Eye (tissue), 1 donor: ENCODE data around the gene SNAP25.

ENCODE experiments used
- DNase-seq: peaks from one replicate; pipeline ENCODE4 v3.0.0-alpha.2; 2015

Gene SNAP25

DNA sequence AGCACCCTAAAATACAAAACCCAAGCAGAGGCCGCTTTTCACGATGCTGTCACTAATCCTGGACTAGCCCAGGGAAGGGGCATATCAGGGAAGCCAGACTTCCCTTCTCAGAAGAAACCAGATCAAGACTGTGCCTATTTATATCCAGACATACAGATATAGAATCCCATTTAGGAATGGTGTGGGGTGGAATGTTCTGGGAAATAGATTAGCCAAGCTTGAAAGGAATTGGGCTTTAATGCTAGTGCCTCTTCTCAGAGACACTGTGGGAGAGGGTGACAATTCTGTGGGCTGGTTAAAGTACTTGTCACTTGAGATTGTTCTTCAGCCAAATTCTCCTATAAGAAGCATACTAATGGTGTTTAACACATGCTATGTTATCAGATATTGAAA is 45.5 kb downstream of the SNAP25 start:
- DNase-seq: no peak

DNA sequence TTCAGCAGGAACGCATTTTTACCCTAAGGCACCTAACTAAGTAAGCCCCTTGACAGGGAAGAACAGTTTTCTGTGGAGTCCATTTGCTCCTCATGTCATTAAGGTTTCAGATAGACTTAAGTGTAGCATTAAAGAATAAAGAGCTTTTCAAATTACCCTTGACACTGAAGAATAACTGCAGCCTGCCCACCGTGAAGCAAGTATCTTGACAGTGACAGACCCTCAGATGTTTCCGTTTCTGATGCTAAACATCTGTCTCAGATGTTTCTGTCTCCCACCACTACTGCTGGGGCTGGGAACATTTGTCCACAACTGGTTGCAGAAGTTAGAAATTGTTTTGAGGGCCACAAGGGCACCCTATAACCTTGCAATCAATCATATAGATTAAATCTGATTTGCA is 50.0 kb downstream of the SNAP25 start:
- no peak for DNase-seq

DNA sequence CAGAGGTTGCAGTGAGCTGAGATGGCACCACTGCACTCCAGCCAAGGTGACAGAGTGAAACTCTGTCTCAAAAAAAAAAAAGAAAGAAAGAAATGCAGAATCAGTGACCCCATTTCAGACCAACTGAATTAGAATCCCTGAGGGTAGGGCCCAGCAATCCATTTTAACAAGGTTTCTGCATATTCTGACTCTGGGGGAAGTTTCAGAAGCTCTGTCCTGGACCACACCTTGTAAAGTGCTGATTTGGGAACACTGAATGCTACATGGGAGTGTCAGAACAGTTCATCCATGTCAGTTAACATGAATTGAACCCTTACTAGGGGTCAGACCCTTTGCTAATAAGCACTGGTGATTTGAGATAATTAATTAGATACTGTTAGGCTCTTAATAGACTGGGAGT is 52.0 kb downstream of the SNAP25 start:
- DNase-seq: peak; percentile 35

DNA sequence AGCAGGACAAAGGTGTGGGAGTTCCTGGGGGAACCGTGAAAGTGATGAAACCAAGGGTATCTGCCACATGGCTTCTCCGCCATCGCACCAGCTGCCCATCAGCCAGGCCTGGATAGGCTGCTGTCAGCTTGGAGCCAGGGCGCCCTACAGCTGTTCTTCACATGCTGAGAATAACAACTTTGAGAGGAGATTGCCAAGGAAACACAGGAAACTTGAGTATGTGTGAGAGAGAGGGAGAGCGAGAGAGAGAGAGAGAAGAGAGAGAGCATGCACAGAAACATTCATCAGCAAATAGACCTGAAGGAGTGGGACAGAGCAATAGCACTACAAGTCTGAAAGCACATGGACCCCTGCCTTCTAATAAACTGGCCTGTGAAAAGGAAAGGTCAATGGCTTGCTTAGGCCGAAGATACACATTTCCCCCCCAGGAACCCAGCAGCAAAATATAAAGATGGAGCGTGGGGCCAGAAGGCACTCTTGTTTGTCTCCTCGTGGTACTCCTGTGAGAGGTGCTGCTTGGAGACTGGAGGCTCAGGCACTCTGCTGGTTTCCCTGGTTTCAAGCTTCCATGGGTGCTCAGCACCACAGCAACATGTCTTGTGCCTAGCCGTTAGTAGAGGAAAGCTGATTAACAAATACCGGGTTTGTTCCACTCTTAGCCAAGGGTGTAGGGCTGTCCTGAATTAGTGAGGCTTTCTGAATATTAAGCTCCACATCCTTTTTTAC is 53.0 kb downstream of the SNAP25 start:
- DNase-seq: peak; percentile 66

DNA sequence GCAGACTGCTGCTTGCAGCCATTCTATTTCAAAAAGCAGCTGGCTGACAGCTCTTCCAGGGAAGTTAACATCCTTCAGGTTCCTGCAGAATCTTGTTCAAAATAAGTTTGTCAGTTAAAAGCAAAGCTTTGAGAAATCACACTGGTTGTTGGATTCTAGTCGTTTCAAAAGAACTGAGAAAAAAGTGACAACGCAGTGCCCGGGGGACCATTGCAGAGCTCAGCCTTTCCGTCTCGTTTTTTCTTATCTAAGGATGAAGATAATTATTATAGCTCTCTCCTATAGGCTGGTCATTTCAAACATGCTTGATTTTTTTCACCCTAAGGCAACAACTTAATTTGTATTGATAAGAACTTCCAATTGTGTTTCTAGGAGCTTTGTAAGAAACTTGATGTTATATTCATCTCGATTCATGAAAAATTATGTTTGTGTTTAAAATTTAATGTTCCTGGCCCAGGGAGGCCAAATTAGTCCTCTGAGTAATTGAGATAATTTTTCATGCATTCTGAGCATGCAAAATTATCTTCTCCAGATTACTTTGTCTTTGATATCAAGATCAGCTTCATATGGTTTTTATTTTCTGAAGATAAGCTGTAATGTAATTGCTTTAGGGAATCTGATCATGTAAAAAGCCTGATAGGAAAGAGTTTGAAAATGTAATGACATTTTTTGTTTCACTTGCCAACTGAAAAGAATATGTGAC is 58.4 kb downstream of the SNAP25 start:
- no peak for DNase-seq

DNA sequence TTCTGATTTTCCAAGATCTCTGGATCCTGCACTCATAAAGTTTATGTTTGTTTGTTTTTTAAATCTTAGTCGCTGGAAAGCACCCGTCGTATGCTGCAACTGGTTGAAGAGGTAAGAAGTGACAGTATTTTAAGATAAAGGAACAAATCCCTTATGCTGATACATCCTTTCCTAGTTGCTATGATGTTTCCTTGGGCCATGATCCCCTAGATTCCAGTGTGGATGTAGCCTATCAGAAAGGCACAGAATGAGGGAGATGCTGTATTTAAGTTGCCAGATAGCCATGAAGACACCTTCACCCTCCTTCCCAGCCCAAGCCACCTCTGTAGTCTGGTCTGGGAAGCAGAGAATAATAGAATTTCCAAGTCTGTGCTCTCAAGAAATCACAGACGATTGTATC is 59.0 kb downstream of the SNAP25 start:
- no peak for DNase-seq

DNA sequence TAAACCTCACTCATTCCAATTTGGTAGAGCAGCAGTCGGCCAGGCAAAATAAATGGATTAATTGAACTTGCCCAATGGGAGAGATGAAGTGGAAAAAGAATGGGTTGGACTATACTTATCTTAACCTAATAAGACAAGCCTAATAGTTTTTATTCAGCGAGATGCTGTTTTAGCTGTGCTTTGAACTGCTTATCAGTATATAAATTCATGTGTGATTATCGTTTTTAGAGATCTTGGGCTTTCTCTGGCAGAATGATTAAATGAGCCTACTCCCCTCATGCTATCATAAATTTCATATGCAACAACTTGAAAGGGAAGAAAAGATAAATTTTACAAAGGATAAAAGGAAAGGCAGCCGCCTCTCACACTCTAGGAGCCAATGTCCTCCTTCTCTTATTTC is 59.8 kb downstream of the SNAP25 start:
- DNase-seq: peak; percentile 35

DNA sequence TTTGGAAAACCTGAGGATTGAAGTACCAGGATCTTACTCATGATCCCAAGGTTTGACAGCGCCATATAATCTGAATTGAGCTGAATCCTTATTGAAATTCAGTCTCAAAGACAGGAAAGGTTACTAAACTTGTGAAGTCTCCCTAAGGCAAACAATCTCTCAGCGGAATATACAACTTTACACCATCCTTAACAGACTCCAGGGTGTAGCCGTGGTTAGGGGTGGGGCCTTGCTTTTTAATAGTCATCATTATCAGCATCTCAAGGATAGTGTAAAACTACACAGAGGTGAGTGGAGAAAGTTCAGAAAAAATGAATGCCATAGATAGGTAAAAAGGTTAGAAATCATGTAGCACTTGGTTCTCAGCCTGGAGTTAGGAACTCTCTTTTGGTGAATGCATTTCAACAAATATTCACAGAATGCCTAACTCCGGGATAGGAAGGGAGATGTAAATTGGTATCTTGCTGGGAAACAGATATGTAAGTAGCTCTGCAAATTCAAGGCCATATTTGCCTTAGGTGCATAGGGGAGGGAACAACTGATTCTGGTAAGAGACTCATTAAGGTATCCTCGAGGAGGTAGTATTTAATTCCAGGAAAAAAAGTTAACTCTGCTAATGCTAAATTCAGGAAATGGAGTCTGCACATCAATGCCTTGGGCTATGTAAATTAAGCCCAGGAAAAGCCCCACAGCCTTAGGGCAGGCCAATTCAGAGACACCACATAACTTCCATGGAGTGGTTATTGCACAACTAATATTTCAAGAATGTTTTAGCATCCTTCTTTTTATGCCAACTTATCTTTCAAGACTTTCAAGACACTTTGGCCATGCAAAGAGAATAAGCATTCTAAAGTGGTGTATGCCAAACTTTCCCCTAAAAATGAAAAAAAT is 61.6 kb downstream of the SNAP25 start:
- DNase-seq: no peak

DNA sequence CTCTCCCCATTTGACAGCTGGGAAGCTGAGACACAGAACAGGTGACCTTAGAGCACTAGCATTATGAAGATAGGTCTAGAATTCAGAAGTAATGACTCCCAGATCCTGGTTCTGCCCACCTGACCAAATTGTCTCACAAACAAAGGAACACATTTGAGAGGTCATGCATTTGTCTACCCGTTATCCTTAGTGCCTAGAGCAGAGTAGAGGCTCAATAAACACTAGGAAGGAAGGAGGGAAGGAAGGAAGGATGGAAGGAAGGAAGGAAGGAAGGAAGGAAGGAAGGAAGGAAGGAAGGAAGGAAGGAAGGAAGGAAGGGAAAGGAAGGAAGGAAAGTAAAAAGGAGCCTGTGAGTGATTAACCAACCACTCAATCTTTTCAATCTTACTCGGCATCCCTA is 63.3 kb downstream of the SNAP25 start:
- no peak for DNase-seq

DNA sequence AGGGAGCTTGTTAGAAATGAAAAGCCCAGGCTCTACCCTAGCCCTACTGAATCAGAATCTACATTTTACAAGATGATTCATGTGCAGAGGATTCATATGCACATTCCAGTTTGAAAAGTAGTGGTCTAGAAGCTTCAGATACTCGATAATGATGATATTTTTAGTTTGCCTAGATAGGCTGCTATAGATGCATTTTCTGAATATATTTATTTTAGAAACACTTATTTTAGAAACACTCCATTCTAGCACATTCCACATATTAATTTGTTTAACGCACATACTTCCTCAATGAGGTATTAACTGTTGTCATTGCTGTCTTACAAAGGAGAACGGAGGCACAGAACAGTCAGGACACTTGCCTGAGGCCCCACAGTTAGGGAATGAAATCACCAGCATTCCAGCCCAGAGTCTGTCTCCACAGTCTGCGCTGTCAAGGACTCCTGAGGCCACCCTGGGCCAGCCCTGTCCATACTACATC is 64.4 kb downstream of the SNAP25 start:
- no peak for DNase-seq

DNA sequence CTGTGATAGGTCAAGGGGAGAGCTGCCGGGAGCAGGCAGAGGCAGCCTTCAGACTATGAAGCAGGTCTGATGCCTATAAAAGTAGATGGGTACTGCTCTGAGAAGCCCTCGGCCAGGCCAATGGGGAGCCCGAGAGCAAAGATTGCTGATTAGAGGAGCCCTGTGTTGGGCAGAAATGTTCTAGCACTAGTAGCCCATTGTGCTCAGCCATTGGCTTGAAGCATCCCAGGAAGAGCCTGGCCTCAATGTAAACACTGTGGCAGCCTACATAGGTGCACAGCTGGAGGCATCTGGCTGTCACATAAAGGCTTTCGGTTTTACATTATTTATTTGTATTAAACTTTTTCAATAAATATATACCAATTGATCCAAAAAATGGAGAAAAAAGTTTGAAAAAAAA is 67.7 kb downstream of the SNAP25 start:
- DNase-seq: no peak

DNA sequence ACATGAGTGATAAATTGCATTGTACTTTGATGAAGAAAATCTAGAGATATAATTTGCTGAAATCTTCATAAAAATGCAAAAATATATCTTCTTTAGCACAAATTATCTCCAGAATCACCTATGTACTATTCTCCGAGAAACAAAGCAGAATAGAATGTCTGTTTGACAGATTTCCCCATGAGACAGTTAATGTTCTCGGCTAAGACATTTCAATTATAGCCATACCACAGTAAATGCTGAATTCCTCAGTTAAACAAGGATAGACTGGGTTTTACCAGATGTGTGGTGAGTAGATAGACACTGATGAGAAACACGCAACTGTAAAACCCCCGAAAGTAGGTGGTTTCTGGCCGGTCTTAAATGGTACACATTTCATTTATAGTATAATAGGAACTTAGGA is 69.8 kb downstream of the SNAP25 start:
- no peak for DNase-seq

DNA sequence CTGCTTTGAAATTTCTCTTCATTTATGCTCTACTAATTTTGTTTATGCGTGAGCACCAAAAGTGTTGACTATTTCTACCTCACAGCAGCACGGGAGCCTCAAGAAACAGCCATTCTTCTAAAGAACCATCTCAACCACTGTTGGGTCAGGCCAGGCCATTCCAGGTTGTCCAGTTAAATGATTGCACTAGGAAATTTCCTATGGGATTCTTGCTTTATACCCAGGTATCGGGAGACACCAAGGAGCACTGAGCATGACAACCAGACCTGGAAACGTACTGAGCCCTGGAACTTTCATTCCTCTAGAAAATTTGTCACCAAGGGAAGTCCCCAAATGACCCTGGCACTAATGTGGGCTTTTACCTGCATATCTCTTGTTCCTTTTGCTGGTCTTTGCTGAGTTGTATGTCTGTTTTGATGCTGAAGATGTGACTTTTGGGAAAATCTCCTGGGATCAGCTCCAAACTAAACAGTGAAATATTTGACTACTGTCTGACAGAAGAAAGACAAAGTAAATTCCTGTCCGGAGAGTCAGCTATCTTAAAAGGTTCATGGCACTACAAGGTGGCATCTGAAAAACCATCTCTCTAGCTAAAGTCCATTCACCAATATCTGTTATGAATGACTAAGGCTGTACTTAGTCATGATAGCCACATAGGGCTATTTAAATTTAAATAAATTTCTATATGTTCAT is 70.5 kb downstream of the SNAP25 start:
- no peak for DNase-seq

DNA sequence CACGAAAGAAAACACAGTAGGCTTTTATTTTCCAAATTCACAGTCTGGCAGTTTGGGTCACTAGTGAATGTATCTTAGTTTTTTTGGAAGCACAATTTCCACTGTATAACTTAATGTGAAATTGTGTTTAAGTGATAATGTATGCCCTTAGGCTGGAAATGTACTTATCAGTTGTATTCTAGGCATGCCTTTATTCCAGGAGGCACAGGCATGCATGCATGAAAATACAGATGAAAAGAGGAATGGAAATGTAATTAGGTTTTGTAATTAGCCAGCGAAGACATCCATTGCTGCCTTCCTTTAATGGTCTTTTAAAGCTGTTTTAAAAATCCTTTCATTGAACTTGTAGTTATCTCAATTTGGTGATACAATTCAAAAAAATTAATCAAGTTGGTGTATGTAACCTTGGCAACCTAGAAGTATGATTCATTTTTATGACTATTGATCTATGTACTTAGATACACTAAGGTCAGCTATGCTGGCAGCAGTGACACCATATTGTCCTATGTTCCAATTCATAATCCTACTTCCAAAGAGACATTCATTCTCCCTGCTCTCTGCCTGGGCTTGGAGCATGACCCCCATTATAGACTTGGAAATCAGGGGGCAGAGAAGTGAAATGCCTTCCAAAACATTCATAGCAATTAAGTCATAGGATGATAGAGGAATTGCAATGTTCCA is 73.1 kb downstream of the SNAP25 start:
- DNase-seq: no peak

DNA sequence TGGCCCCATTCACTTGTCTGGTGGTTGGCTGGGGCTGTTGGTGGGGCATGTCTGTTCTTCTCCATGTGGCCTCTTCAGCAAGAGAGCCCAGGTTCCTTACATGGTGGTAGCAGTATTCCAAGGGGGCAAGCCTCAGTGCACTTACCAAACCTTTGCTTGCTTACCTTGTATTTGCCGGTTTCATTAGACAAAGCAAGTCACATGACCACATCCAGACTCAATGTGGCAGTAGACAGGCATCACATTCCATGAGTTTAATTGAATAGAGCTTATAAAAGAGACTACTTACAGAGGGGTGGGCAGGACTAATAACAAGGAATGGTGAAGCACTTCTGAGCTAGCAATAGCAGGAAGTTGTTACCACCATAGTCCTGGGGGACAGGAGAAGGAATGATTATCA is 78.6 kb downstream of the SNAP25 start:
- DNase-seq: no peak

DNA sequence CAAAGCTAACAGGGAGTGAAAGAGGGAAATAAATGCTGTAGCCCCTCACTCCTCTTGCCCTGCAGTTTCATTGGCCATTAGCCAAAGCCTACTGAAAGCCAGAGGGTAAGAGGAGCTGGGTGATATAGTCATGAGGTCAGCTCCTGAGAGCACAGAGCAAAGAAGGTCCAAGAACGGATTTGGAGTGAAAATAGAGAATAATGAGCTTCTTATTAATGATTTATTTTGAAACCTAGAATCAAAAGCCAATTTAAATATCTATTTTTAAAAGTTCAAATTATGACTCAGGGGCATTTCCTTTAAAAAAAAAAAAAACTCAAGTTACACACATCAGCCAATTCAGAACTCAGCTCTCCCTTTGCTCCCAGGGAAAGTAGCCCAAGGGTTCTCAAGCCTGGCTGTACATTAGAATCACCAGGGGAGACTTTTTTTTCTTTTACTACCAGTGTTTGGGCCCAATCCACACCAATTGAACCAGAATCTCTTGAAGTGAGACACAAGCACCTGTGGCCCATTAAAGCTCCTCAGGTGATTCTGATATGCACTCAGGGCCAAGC is 79.1 kb downstream of the SNAP25 start:
- DNase-seq: no peak

DNA sequence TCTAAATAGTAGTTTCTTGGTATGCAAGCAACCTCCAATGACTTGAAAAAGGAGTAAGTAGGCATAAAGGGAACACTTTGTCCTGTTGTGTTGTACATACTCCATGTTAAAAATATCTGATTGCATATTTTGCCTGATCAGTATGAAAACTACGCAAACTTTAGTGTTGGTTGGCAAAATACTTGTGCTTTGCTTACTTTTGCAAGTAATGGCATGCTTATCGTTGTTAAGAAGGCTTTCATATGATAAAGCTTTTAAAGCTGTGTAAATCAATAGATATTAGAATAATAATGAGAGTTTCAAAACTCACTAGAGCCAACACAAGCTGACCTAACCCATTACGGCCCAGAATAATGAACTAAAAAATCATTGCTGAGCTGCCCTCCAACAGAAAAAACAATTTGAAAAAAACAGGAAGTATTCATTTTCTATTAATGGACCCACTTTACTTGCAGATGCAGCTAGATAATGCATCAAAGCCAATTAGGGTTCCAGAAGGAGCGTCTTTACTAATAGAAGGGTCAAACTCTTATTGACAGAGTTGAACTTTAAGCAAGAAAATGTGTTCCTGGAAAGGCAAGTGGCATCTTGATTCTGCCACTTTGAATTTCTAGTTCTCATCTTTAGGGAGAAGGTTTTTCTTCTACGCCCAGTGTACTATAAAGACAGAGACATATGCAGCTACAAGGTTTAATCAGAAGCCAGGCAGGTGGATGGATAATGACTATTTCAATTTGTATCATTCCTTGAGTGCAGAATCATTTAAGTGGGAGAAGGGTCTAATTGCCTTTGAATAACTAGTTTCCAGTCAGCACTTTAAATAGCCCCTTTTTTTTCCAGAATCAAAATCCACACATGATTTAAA is 82.2 kb downstream of the SNAP25 start:
- no peak for DNase-seq

DNA sequence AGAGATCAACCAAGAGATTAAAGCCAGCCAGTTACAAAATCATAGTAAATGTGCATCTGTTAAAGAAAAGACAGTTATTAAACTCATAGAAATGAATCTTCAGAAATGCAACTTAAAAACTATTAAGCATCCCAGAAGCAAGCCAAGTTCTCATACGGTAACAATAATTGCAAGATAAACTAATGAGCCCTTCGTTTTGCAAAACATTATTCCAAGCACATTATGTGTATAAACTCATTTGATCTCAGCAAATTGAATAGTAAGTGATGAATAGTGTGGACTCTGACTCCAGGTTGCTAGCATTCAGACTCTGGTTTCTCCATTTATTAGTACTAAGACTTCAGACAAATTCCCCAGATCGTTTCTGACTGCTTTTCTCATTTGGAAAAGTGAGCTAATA is 85.2 kb downstream of the SNAP25 start:
- DNase-seq: no peak

DNA sequence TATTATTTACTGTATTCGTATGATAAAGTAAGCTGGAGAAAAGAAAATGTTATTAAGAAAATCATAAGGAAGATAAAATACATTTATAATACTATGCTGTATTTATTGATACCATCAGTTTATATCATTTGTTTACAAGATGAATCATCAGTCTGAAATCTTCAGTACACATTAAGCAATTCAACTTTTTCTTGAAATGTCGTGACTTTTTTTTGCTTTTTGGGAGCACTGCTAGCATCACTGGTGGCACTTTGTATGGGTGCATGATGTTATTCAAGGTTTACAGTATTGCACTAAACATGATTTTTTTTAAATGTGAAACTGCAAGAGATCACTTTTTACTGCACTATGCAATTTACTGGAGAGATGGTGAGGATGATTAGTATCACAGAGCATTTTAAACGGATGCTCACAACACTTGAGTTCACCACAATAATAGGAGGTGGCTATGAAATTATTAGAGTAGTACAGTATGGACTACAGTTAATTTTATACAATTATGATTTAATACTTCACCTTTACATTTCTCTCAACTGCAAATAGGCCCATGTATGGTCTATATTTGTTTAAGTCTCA is 85.9 kb downstream of the SNAP25 start:
- DNase-seq: no peak
